ENCODE results near the gene P3R3URF.

The P3R3URF gene

DNA sequence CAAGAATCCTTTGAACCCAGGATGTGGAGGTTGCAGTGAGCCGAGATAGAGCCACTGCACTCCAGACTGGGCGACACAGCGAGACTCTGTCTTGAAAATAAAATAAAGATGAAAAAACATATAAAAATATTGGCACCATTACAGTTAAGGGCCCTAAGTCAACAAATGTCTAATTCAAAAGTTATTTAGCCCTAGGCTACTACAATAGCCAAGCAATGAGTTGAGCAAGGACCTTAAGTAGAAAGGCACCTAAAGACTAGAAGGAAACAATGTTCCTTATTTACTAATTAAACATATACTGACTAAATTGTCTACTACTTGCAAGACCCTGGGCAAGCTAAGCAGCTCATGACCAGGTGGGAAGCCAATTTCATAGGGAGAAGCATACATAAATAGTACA, 47.9 kb downstream of the P3R3URF start:
- ATAC-seq = no peak
- no peak for TF ChIP-seq ZNF565 (CRISPR knock-in tag; conservative IDR thresholded peaks at IDR 0.05; ENCODE audit: low read depth)
- TF ChIP-seq SNAI2 (CRISPR knock-in tag; IDR thresholded peaks at IDR 0.05) = no peak
- TF ChIP-seq ESRRG (CRISPR knock-in tag; IDR thresholded peaks at IDR 0.05) = no peak
- TF ChIP-seq BACH2 (CRISPR knock-in tag; IDR thresholded peaks at IDR 0.05; ENCODE audit: borderline replicate concordance) = no peak
- TF ChIP-seq, protein P1, sequence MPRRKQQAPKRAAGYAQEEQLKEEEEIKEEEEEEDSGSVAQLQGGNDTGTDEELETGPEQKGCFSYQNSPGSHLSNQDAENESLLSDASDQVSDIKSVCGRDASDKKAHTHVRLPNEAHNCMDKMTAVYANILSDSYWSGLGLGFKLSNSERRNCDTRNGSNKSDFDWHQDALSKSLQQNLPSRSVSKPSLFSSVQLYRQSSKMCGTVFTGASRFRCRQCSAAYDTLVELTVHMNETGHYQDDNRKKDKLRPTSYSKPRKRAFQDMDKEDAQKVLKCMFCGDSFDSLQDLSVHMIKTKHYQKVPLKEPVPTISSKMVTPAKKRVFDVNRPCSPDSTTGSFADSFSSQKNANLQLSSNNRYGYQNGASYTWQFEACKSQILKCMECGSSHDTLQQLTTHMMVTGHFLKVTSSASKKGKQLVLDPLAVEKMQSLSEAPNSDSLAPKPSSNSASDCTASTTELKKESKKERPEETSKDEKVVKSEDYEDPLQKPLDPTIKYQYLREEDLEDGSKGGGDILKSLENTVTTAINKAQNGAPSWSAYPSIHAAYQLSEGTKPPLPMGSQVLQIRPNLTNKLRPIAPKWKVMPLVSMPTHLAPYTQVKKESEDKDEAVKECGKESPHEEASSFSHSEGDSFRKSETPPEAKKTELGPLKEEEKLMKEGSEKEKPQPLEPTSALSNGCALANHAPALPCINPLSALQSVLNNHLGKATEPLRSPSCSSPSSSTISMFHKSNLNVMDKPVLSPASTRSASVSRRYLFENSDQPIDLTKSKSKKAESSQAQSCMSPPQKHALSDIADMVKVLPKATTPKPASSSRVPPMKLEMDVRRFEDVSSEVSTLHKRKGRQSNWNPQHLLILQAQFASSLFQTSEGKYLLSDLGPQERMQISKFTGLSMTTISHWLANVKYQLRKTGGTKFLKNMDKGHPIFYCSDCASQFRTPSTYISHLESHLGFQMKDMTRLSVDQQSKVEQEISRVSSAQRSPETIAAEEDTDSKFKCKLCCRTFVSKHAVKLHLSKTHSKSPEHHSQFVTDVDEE (CRISPR knock-in tag; IDR thresholded peaks at IDR 0.05) = no peak
- no peak for TF ChIP-seq GLIS3 (CRISPR knock-in tag; IDR thresholded peaks at IDR 0.05)
- TF ChIP-seq ZFP30 (CRISPR knock-in tag; IDR thresholded peaks at IDR 0.05) = no peak
- no peak for TF ChIP-seq ISL1 (CRISPR knock-in tag; IDR thresholded peaks at IDR 0.05)
- no peak for TF ChIP-seq ZFP3 (CRISPR knock-in tag; IDR thresholded peaks at IDR 0.05)
- no peak for TF ChIP-seq CSDC2 (CRISPR knock-in tag; IDR thresholded peaks at IDR 0.05)
- no peak for TF ChIP-seq ARNTL (CRISPR knock-in tag; IDR thresholded peaks at IDR 0.05; ENCODE audit: borderline replicate concordance, low read depth)
- no peak for TF ChIP-seq PPARA (CRISPR knock-in tag; IDR thresholded peaks at IDR 0.05; ENCODE audit: borderline replicate concordance)
- no peak for TF ChIP-seq ZNF8 (CRISPR knock-in tag; IDR thresholded peaks at IDR 0.05)
- no peak for TF ChIP-seq ZC3H10 (CRISPR knock-in tag; IDR thresholded peaks at IDR 0.05)
- no peak for TF ChIP-seq OSR1 (CRISPR knock-in tag; IDR thresholded peaks at IDR 0.05)
- TF ChIP-seq, protein P2, sequence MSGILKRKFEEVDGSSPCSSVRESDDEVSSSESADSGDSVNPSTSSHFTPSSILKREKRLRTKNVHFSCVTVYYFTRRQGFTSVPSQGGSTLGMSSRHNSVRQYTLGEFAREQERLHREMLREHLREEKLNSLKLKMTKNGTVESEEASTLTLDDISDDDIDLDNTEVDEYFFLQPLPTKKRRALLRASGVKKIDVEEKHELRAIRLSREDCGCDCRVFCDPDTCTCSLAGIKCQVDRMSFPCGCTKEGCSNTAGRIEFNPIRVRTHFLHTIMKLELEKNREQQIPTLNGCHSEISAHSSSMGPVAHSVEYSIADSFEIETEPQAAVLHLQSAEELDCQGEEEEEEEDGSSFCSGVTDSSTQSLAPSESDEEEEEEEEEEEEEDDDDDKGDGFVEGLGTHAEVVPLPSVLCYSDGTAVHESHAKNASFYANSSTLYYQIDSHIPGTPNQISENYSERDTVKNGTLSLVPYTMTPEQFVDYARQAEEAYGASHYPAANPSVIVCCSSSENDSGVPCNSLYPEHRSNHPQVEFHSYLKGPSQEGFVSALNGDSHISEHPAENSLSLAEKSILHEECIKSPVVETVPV (CRISPR knock-in tag; IDR thresholded peaks at IDR 0.05) = no peak
- no peak for TF ChIP-seq TOX (CRISPR knock-in tag; IDR thresholded peaks at IDR 0.05; ENCODE audit: borderline replicate concordance)
- TF ChIP-seq, protein P3, sequence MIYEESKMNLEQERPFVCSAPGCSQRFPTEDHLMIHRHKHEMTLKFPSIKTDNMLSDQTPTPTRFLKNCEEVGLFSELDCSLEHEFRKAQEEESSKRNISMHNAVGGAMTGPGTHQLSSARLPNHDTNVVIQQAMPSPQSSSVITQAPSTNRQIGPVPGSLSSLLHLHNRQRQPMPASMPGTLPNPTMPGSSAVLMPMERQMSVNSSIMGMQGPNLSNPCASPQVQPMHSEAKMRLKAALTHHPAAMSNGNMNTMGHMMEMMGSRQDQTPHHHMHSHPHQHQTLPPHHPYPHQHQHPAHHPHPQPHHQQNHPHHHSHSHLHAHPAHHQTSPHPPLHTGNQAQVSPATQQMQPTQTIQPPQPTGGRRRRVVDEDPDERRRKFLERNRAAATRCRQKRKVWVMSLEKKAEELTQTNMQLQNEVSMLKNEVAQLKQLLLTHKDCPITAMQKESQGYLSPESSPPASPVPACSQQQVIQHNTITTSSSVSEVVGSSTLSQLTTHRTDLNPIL (CRISPR knock-in tag; IDR thresholded peaks at IDR 0.05; ENCODE audit: low read depth) = no peak
- no peak for TF ChIP-seq RARB (CRISPR knock-in tag; IDR thresholded peaks at IDR 0.05)

All from SK-N-SH treated with all-trans-retinoic acid at 6 μM for 48 hours (cell line).